Measurements from ENCODE around the gene KEAP1. TPM values are rescaled to one million over a fixed set of nuclear protein-coding genes. Genes with fewer than 3 reads are reported as not detected.
A peak's percentile ranks its signal among the peaks of the same experiment; 100 is the strongest.
"Not testable (repeated sequence)": the region's sequence is repeated elsewhere in the genome, so short reads cannot be mapped to it uniquely, and the experiment has no call there.

KEAP1 gene
- total RNA-seq, 1 donor = 60.5 TPM

DNA sequence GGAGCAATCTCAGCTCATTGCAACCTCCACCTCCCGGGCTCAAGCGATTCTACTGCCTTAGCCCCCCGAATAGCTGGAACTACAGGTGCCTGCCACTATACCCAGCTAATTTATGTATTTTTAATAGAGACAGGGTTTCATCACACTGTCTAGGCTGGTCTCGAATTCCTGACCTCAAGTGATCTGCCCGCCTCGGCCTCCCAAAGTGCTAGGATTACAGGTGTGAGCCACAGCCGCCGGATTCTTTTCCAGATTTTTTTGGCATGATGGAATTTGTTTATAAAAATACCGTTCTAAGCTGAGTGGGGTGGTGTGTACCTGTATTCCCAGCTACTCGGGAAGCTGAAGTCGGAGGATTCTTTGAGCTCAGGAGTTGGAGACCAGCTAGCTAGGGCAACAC is 34.5 kb upstream of the KEAP1 start:
- no peak for TF ChIP-seq CTCF (IDR thresholded peaks at IDR 0.05; ENCODE audit: insufficient read depth, low read depth, low read length)
- H3K4me3 ChIP-seq (ENCODE audit: low read depth, low read length) = no peak overlapping the region
- no peak for DNase-seq (ENCODE audit: low read depth)

DNA sequence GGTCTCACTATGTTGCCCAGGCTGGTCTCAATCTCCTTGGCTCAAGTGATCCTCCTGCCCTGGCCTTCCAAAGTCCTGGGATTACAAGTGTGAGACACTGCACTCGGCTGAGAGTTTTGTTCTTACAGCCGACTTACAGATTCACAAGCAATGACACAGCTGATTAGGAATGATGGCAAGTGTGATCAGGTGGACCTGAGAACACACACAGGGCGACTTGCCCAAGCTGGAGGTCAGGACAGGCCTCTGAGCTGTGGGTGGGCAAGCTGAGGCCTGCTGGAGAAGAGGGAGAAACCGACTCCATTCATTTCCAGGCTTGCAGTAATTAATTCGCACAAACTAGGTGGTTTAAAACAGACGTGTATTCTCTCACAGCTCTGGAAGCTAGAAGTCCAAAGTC is 32.5 kb upstream of the KEAP1 start:
- TF ChIP-seq CTCF (IDR thresholded peaks at IDR 0.05; ENCODE audit: insufficient read depth, low read depth, low read length) = no peak
- no peak for DNase-seq (ENCODE audit: low read depth)
- no peak overlapping the region for H3K4me3 ChIP-seq (ENCODE audit: low read depth, low read length)

DNA sequence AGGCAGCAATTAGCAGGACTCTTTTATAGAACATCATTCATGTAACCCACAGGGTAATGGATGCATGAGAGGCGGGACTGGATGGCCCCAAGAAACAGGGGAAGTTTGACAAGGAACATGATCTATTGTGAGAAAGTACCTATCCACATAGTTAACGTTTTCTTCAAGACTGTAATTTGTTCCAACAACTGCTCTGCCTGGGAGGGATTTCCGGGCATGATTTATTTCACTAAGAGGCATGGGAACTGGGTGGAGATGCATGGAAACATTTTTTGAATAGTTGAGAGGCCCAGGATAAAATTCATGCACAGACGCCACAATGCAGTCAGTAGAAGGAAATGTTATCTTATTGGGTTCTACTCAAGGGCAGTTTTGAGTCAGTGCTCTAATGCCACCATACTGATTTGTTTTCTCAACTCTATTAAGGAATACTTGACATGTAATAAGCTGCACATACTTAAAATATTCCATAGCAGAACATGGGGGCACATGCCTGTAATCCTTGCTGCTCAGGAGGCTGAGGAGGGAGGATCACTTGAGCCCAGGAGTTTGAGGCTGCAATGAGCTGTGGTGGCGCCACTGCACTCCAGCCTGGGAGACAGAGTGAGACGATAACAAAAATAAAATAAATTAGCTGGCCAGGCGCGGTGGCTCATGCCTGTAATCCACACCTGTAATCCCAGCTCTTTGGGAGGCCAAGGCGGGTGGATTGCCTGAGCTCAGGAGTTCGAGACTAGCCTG is 30.7 kb upstream of the KEAP1 start:
- TF ChIP-seq CTCF (IDR thresholded peaks at IDR 0.05; ENCODE audit: insufficient read depth, low read depth, low read length) = no peak
- DNase-seq (ENCODE audit: low read depth) = peak; percentile 92
- no peak overlapping the region for H3K4me3 ChIP-seq (ENCODE audit: low read depth, low read length)

DNA sequence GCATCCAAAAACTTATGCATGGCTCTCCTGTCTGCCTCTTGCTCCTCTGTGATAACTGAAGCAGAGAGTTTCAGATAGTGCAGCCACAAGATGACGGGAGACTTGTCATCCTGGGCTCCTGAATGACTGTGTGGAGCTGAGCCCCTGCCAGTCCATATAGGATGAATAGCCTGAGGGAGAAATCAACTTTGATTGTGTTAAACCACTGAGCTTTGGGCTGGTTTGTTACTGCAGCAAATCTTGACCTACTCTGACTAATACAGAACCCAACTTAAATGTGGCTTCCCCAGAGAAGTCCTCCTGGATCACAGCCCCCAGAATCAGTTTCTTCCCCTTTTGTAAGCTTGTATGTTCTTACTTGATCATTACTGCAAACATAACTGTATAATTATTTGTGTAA is 29.3 kb upstream of the KEAP1 start:
- no peak for TF ChIP-seq CTCF (IDR thresholded peaks at IDR 0.05; ENCODE audit: insufficient read depth, low read depth, low read length)
- no peak overlapping the region for H3K4me3 ChIP-seq (ENCODE audit: low read depth, low read length)
- no peak for DNase-seq (ENCODE audit: low read depth)

GRCh38 chr19:10526887-10527286 is 23.7 kb upstream of the KEAP1 start:
- not testable (repeated sequence) for DNase-seq (ENCODE audit: low read depth); H3K4me3 ChIP-seq (ENCODE audit: low read depth, low read length)

- no peak for DNase-seq (ENCODE audit: low read depth)
- no peak for TF ChIP-seq CTCF (IDR thresholded peaks at IDR 0.05; ENCODE audit: insufficient read depth, low read depth, low read length)
- no peak overlapping the region for H3K4me3 ChIP-seq (ENCODE audit: low read depth, low read length)
Observed at GRCh38 chr19:10525636-10526035, 22.5 kb upstream of the KEAP1 start.

DNA sequence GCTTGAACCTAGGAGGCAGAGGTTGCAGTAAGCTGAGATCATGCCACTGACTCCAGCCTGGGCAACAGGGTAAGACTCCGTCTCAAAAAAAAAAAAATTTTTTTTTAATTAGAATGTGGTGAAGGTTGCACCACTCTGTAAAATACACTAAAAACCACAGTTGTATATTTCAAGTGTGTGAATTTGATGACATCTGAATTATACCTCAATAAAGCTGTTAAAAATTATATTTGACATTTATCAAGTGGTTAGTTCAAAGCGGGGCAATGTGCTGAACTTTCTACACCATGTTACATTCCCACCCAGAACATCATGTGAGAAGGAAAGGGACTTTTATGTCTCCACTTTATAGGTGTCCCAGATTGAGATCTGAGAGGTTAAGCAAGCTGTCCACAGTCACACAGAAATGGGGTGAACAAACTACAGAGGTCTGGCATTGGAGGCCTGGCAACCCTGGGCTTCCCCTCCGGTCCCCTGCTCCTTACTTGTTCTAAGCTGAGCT is 20.0 kb upstream of the KEAP1 start:
- no peak overlapping the region for H3K4me3 ChIP-seq (ENCODE audit: low read depth, low read length)
- no peak for TF ChIP-seq CTCF (IDR thresholded peaks at IDR 0.05; ENCODE audit: insufficient read depth, low read depth, low read length)
- no peak for DNase-seq (ENCODE audit: low read depth)
